Measurements from ENCODE around the gene GCNT1.

The GCNT1 gene

GRCh38 chr9:76539180-76539579, 80.2 kb downstream of the GCNT1 start:
- no peaks in the 10 kb centered on the region for H3K9me2 ChIP-seq (replicated peaks; ENCODE audit: control insufficient read depth, low read length)

GRCh38 chr9:76542360-76542759, 83.4 kb downstream of the GCNT1 start:
- Histone ChIP-seq H3K27me3 (ENCODE audit: control insufficient read depth, low read length) (no peaks in the 10 kb centered on the region), H3K4me1 (ENCODE audit: control insufficient read depth, low read length) (peaks cover 12% of the 10 kb centered on the region), H3K4me3 (ENCODE audit: low read length) (no peak overlapping the region), H3K79me2 (ENCODE audit: control insufficient read depth, low read length) (no peaks in the 10 kb centered on the region), H3K9me2 (replicated peaks; ENCODE audit: control insufficient read depth, low read length) (no peaks in the 10 kb centered on the region), H3K4me2 (ENCODE audit: low read length) (no peak overlapping the region), H3K36me3 (ENCODE audit: control insufficient read depth, low read length) (no peaks in the 10 kb centered on the region), H4K20me1 (ENCODE audit: control insufficient read depth, insufficient read depth, low read depth, low read length) (no peaks in the 10 kb centered on the region), H3F3A (ENCODE audit: control insufficient read depth, insufficient read depth) (no peaks in the 10 kb centered on the region), H3K9me3 (ENCODE audit: control insufficient read depth, insufficient read depth, low read length) (no peaks in the 10 kb centered on the region), H3K27ac (ENCODE audit: low read depth, low read length) (no peak overlapping the region)
- TF ChIP-seq CTCF (IDR thresholded peaks at IDR 0.05; ENCODE audit: low read depth, low read length, poor library complexity, severe bottlenecking) (no peak), EZH2phosphoT487 (IDR thresholded peaks at IDR 0.05; ENCODE audit: borderline replicate concordance, low read length) (no peak)

More at GRCh38 chr9:76539180-76539579, 80.2 kb downstream of the GCNT1 start:
- Histone ChIP-seq H3K4me1 (ENCODE audit: control insufficient read depth, low read length) (peaks cover 5% of the 10 kb centered on the region), H3F3A (ENCODE audit: control insufficient read depth, insufficient read depth) (no peaks in the 10 kb centered on the region), H3K4me2 (ENCODE audit: low read length) (no peak overlapping the region), H3K9me3 (ENCODE audit: control insufficient read depth, insufficient read depth, low read length) (no peaks in the 10 kb centered on the region), H3K4me3 (ENCODE audit: low read length) (no peak overlapping the region), H3K36me3 (ENCODE audit: control insufficient read depth, low read length) (no peaks in the 10 kb centered on the region), H4K20me1 (ENCODE audit: control insufficient read depth, insufficient read depth, low read depth, low read length) (no peaks in the 10 kb centered on the region), H3K27ac (ENCODE audit: low read depth, low read length) (no peak overlapping the region), H3K79me2 (ENCODE audit: control insufficient read depth, low read length) (no peaks in the 10 kb centered on the region), H3K27me3 (ENCODE audit: control insufficient read depth, low read length) (no peaks in the 10 kb centered on the region)
- TF ChIP-seq EZH2phosphoT487 (IDR thresholded peaks at IDR 0.05; ENCODE audit: borderline replicate concordance, low read length) (no peak), CTCF (IDR thresholded peaks at IDR 0.05; ENCODE audit: low read depth, low read length, poor library complexity, severe bottlenecking) (no peak)

GRCh38 chr9:76545191-76545590, 86.2 kb downstream of the GCNT1 start:
- no peak overlapping the region for H3K4me3 ChIP-seq (ENCODE audit: low read length)
- no peaks in the 10 kb centered on the region for H3K36me3 ChIP-seq (ENCODE audit: control insufficient read depth, low read length)
- no peaks in the 10 kb centered on the region for H4K20me1 ChIP-seq (ENCODE audit: control insufficient read depth, insufficient read depth, low read depth, low read length)
- TF ChIP-seq EZH2phosphoT487 (IDR thresholded peaks at IDR 0.05; ENCODE audit: borderline replicate concordance, low read length) (no peak), CTCF (IDR thresholded peaks at IDR 0.05; ENCODE audit: low read depth, low read length, poor library complexity, severe bottlenecking) (no peak)
- H3K4me1 ChIP-seq (ENCODE audit: control insufficient read depth, low read length) = peaks cover 12% of the 10 kb centered on the region
- H3F3A ChIP-seq (ENCODE audit: control insufficient read depth, insufficient read depth) = no peaks in the 10 kb centered on the region
- no peak overlapping the region for H3K27ac ChIP-seq (ENCODE audit: low read depth, low read length)
- no peak overlapping the region for H3K4me2 ChIP-seq (ENCODE audit: low read length)
- H3K27me3 ChIP-seq (ENCODE audit: control insufficient read depth, low read length) = no peaks in the 10 kb centered on the region
- H3K79me2 ChIP-seq (ENCODE audit: control insufficient read depth, low read length) = no peaks in the 10 kb centered on the region
- no peaks in the 10 kb centered on the region for H3K9me3 ChIP-seq (ENCODE audit: control insufficient read depth, insufficient read depth, low read length)
- H3K9me2 ChIP-seq (replicated peaks; ENCODE audit: control insufficient read depth, low read length) = no peaks in the 10 kb centered on the region

- Histone ChIP-seq H3K79me2 (ENCODE audit: control insufficient read depth, low read length) (no peaks in the 10 kb centered on the region), H3K4me2 (ENCODE audit: low read length) (no peak overlapping the region), H4K20me1 (ENCODE audit: control insufficient read depth, insufficient read depth, low read depth, low read length) (no peaks in the 10 kb centered on the region), H3K9me3 (ENCODE audit: control insufficient read depth, insufficient read depth, low read length) (no peaks in the 10 kb centered on the region), H3K4me1 (ENCODE audit: control insufficient read depth, low read length) (no peaks in the 10 kb centered on the region), H3K27me3 (ENCODE audit: control insufficient read depth, low read length) (no peaks in the 10 kb centered on the region), H3F3A (ENCODE audit: control insufficient read depth, insufficient read depth) (no peaks in the 10 kb centered on the region), H3K9me2 (replicated peaks; ENCODE audit: control insufficient read depth, low read length) (no peaks in the 10 kb centered on the region), H3K4me3 (ENCODE audit: low read length) (no peak overlapping the region), H3K36me3 (ENCODE audit: control insufficient read depth, low read length) (no peaks in the 10 kb centered on the region), H3K27ac (ENCODE audit: low read depth, low read length) (no peak overlapping the region)
- TF ChIP-seq EZH2phosphoT487 (IDR thresholded peaks at IDR 0.05; ENCODE audit: borderline replicate concordance, low read length) = no peak
- TF ChIP-seq CTCF (IDR thresholded peaks at IDR 0.05; ENCODE audit: low read depth, low read length, poor library complexity, severe bottlenecking) = no peak
These were observed 93.2 kb downstream of the GCNT1 start for GRCh38 chr9:76552181-76552580.

All from DOHH2 (cell line).